SK-N-MC (cell line): ENCODE measurements around the gene HDGF.

ENCODE experiments used
- EZH2 ChIP-seq: fragments of 200-600 bp; sonication (generic); IDR thresholded peaks from one replicate; pipeline ENCODE4 v1.6.1; 2017; ENCODE audit warnings: antibody characterized with exemption
- POLR2AphosphoS5 ChIP-seq: IDR thresholded peaks from 2 replicates; pipeline ENCODE4 v1.6.1; 2012; ENCODE audit warnings: mild to moderate bottlenecking, low read depth, low read length, borderline replicate concordance

- TF ChIP-seq POLR2AphosphoS5: no peak
- TF ChIP-seq EZH2: no peak
These were observed 58.3 kb downstream of the HDGF start for GRCh38 chr1:156692925-156693847.
